ENCODE measurements around the gene SIRT5. TPM values are rescaled to one million over a fixed set of nuclear protein-coding genes. Genes with fewer than 3 reads are reported as not detected.

Gene SIRT5
- total RNA-seq, 1 donor from 2014 or later = 9.7 TPM

GRCh38 chr6:13638014-13638413, 63.6 kb downstream of the SIRT5 start:
- no peak for DNase-seq

GRCh38 chr6:13638626-13639025, 64.2 kb downstream of the SIRT5 start:
- no peak for DNase-seq

- DNase-seq = no peak
Observed at GRCh38 chr6:13641315-13641714, 66.9 kb downstream of the SIRT5 start.

DNA sequence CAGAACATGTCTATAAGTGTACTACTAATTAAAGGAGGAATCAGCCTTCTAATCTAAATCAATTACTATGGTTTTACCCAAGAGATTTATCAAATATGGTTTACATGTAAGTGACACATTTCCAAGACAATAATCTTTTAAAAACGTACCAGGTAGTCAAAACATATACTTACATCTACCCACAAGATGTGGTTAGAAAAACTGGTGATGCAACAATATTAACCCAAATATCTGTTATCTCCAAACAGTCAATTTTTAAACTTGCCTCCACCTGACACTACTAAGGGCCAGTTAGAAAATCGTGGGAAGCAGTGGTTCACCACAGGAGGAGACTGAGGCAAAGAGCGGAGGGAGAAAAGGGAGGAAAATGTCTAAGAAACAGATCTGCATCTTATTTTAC, 68.7 kb downstream of the SIRT5 start:
- DNase-seq = no peak

GRCh38 chr6:13648850-13649249, 74.4 kb downstream of the SIRT5 start:
- no peak for DNase-seq

DNA sequence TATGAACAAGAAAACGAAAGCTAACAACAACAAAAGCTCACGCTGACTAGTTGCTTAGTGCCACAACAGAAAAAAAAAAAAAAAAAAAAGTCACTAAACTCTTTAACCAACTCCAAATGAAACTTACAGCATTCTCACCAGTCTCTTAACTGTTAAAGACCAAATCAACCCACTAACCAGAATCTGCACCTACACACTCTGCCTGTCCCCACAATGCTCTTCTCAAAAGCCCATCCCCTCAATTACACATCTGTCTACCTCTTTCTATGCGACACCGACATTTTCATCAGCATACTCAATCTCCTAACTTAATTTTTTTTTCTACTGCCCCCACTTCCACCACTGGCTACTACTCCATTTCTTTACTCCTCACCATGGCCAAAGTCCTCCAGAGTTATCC, 75.0 kb downstream of the SIRT5 start:
- DNase-seq = no peak

GRCh38 chr6:13653296-13653695, 78.9 kb downstream of the SIRT5 start:
- DNase-seq = peak; percentile 69

DNA sequence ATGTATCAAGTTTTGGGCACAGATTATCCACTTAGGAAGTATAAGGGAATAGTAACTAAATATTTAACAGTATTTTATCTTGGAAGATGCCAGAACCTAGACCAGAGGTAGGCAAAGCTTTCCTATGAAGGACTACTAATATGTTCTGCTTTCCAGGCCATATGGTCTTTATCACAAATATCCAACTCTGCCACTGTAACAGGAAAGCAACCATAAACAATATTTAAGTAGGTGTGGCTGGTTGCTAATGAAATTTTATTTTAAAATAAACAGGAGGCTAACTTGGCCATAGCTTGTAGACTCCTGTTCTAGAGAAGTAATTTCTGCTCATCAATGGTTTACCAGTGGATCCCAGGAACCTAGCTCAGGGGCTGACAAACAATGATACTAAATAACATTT, 80.1 kb downstream of the SIRT5 start:
- DNase-seq = peak; percentile 9

- DNase-seq = no peak
Observed at GRCh38 chr6:13655700-13656099, 81.3 kb downstream of the SIRT5 start.

DNA sequence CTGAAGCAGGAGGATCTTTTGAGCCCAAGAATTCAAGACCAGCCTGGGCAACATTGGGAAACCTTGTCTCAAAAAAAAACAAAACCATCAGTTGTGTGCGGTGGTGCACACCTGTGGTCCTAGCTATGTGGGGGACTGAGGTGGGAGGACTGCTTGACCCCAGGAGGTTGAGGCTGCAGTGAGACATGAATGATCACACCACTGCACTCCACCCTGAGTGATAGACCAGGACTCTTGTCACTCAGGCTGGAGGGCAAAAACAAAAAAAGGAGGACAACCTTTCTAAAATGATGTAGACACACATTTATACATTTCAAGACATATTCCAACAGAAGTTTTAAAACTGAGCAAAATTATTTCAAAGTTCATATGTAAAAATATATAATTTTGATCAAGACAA, 85.9 kb downstream of the SIRT5 start:
- no peak for DNase-seq

GRCh38 chr6:13660893-13661292, 86.5 kb downstream of the SIRT5 start:
- no peak for DNase-seq

DNA sequence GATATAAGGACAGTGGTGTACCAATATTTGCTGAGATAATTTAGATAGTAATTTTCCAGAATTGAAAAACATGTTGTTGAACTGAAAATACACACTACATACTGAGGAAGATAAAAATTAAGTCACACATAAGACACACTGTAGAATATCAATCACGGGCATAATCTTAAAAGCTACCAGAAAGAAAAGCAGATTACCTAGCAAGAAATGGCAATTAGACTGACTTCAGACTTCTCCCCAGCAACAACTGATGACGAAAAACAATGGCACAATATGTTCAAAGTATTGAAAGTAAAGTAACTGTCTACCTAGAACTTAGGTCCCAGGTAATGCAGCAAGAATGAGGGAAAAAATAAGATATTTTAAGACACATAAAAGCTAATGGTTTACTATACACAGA, 87.2 kb downstream of the SIRT5 start:
- DNase-seq = no peak

GRCh38 chr6:13662651-13663334, 88.4 kb downstream of the SIRT5 start:
- DNase-seq = no peak

- DNase-seq = no peak
Observed at GRCh38 chr6:13663986-13664385, 89.6 kb downstream of the SIRT5 start.

Other genes with a start within 250 kb of the SIRT5 start
- 15.0 and 16.6 TPM in 2 replicates for gene TBC1D7, start 246.1 kb upstream of the SIRT5 start, total RNA-seq
- 40.1 and 41.7 TPM in 2 replicates for gene GFOD1, start 87.0 kb upstream of the SIRT5 start, total RNA-seq
- 72.8 and 75.2 TPM in 2 replicates for gene NOL7, start 40.7 kb downstream of the SIRT5 start, total RNA-seq
- gene RANBP9, start 137.2 kb downstream of the SIRT5 start, total RNA-seq = 23.3 and 62.5 TPM in 2 replicates
- 8.3 and 15.8 TPM in 2 replicates for gene MCUR1, start 240.0 kb downstream of the SIRT5 start, total RNA-seq

All from dermis blood vessel endothelial cell (primary cell).